ENCODE data around the gene KCNK2. TPM values are rescaled to one million over a fixed set of nuclear protein-coding genes. Genes with fewer than 3 reads are reported as not detected.

Gene KCNK2
- total RNA-seq, 2 experiments from 2014 or later = not detected

- no peak overlapping the region for H3K4me3 ChIP-seq (ENCODE audit: low read length)
- Mint-ChIP-seq H3K4me1 (ENCODE audit: low read depth) (no peaks in the 10 kb centered on the region), H3K9me3 (no peaks in the 10 kb centered on the region), H3K4me3 (no peak overlapping the region), H3K27ac (no peak overlapping the region), H3K36me3 (ENCODE audit: low read depth) (no peaks in the 10 kb centered on the region), H3K27me3 (no peaks in the 10 kb centered on the region)
- no peak for DNase-seq
- no peak overlapping the region for H3K27ac ChIP-seq (ENCODE audit: low read depth in 1 of 2, low read length in 2 of 2)
- ChIA-PET POLR2A (no interaction called here), CTCF (no interaction called here)
- no peaks in the 10 kb centered on the region for H3K4me1 ChIP-seq (ENCODE audit: insufficient read depth, low read length)
- ATAC-seq (ENCODE audit: poor library complexity) = no peak
- intact Hi-C loops (cut with DNase I, micrococcal nuclease) = no loop called here
- H3K9me3 ChIP-seq (ENCODE audit: control insufficient read depth in 1 of 2, insufficient read depth in 1 of 2, low read length in 2 of 2) = peaks cover 0 to 3% of the 10 kb centered on the region in 2 experiments
- TF ChIP-seq, protein P1, sequence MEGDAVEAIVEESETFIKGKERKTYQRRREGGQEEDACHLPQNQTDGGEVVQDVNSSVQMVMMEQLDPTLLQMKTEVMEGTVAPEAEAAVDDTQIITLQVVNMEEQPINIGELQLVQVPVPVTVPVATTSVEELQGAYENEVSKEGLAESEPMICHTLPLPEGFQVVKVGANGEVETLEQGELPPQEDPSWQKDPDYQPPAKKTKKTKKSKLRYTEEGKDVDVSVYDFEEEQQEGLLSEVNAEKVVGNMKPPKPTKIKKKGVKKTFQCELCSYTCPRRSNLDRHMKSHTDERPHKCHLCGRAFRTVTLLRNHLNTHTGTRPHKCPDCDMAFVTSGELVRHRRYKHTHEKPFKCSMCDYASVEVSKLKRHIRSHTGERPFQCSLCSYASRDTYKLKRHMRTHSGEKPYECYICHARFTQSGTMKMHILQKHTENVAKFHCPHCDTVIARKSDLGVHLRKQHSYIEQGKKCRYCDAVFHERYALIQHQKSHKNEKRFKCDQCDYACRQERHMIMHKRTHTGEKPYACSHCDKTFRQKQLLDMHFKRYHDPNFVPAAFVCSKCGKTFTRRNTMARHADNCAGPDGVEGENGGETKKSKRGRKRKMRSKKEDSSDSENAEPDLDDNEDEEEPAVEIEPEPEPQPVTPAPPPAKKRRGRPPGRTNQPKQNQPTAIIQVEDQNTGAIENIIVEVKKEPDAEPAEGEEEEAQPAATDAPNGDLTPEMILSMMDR (IDR thresholded peaks at IDR 0.05) = no peak
- no peaks in the 10 kb centered on the region for H3K36me3 ChIP-seq (ENCODE audit: insufficient read depth, low read length)
- no peaks in the 10 kb centered on the region for H3K27me3 ChIP-seq (ENCODE audit: control insufficient read depth in 1 of 2, insufficient read depth in 2 of 2, low read length in 2 of 2)
Measured at GRCh38 chr1:215109171-215109570, 26.6 kb downstream of the KCNK2 start.

DNA sequence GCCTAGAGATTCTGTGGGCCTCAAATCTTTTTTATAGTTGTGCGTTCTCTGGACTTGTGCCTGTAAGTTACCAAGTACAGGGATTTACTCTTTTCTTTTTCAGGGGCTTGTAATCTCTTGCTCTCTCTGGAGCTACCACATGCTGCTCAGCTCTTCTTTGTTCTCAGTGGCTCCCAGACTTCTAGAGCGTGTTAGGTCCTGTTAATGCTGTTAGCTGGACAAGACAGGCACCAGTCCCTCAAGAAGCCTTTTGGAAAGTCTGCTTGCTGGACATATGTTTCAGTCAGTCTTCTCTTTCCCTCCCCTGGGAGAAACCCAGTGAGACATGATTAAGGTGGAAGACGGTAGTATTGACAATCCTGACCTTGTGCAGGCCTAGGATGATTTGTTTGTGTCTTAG, 29.4 kb downstream of the KCNK2 start:
- Mint-ChIP-seq H3K9me3 (no peaks in the 10 kb centered on the region), H3K27ac (no peak overlapping the region), H3K36me3 (ENCODE audit: low read depth) (no peaks in the 10 kb centered on the region), H3K4me3 (no peak overlapping the region), H3K4me1 (ENCODE audit: low read depth) (no peaks in the 10 kb centered on the region), H3K27me3 (no peaks in the 10 kb centered on the region)
- Histone ChIP-seq H3K9me3 (ENCODE audit: control insufficient read depth in 1 of 2, insufficient read depth in 1 of 2, low read length in 2 of 2) (peaks cover 0 to 3% of the 10 kb centered on the region in 2 experiments), H3K4me1 (ENCODE audit: insufficient read depth, low read length) (no peaks in the 10 kb centered on the region), H3K27ac (ENCODE audit: low read depth in 1 of 2, low read length in 2 of 2) (no peak overlapping the region), H3K36me3 (ENCODE audit: insufficient read depth, low read length) (no peaks in the 10 kb centered on the region), H3K27me3 (ENCODE audit: control insufficient read depth in 1 of 2, insufficient read depth in 2 of 2, low read length in 2 of 2) (no peaks in the 10 kb centered on the region), H3K4me3 (ENCODE audit: low read length) (no peak overlapping the region)
- DNase-seq (no peak), ATAC-seq (ENCODE audit: poor library complexity) (no peak)
- POLR2A ChIA-PET = no interaction called here
- intact Hi-C loops (cut with DNase I, micrococcal nuclease) = no loop called here
- TF ChIP-seq, protein P1 (IDR thresholded peaks at IDR 0.05) = no peak
- CTCF ChIA-PET = no interaction called here

GRCh38 chr1:215113776-215114153, 31.2 kb downstream of the KCNK2 start:
- H3K4me1 Mint-ChIP-seq (ENCODE audit: low read depth) = no peaks in the 10 kb centered on the region
- peaks cover 0 to 3% of the 10 kb centered on the region in 2 experiments for H3K9me3 ChIP-seq (ENCODE audit: control insufficient read depth in 1 of 2, insufficient read depth in 1 of 2, low read length in 2 of 2)
- ChIA-PET POLR2A (no interaction called here), CTCF (no interaction called here)
- H3K9me3 Mint-ChIP-seq = no peaks in the 10 kb centered on the region
- H3K36me3 Mint-ChIP-seq (ENCODE audit: low read depth) = no peaks in the 10 kb centered on the region
- H3K27ac ChIP-seq (ENCODE audit: low read depth in 1 of 2, low read length in 2 of 2) = no peak overlapping the region
- DNase-seq (no peak), ATAC-seq (ENCODE audit: poor library complexity) (no peak)
- H3K27me3 Mint-ChIP-seq = peaks cover 6% of the 10 kb centered on the region
- intact Hi-C loops (cut with DNase I, micrococcal nuclease) = no loop called here
- no peaks in the 10 kb centered on the region for H3K27me3 ChIP-seq (ENCODE audit: control insufficient read depth in 1 of 2, insufficient read depth in 2 of 2, low read length in 2 of 2)
- H3K4me1 ChIP-seq (ENCODE audit: insufficient read depth, low read length) = no peaks in the 10 kb centered on the region
- no peak overlapping the region for H3K27ac Mint-ChIP-seq
- H3K4me3 Mint-ChIP-seq = no peak overlapping the region
- TF ChIP-seq, protein P1 (IDR thresholded peaks at IDR 0.05) = no peak
- no peak overlapping the region for H3K4me3 ChIP-seq (ENCODE audit: low read length)
- no peaks in the 10 kb centered on the region for H3K36me3 ChIP-seq (ENCODE audit: insufficient read depth, low read length)
